SK-N-MC (cell line): ENCODE results near the gene ZNF229.

Source experiments
- EZH2 ChIP-seq: fragments of 200-600 bp; sonication (generic); IDR thresholded peaks from one replicate; pipeline ENCODE4 v1.6.1; 2017; ENCODE audit warnings: antibody characterized with exemption
- POLR2AphosphoS5 ChIP-seq: IDR thresholded peaks from 2 replicates; pipeline ENCODE4 v1.6.1; 2012; ENCODE audit warnings: mild to moderate bottlenecking, low read depth, low read length, borderline replicate concordance

GRCh38 chr19:44447916-44448674 lies at the start of gene ZNF229:
- TF ChIP-seq POLR2AphosphoS5 (peak; percentile 79; the same call in 1 of the 2 replicates), EZH2 (no peak)
